GM10266 (cell line): ENCODE results near the gene SAPCD2.

Source experiments
- DNase-seq: peaks from one replicate; pipeline ENCODE4 v3.0.0; 2012; ENCODE audit errors: extremely low spot score
- CTCF ChIP-seq: IDR thresholded peaks from 2 replicates; pipeline ENCODE4 v1.5.1; 2012; ENCODE audit warnings: mild to moderate bottlenecking, low read depth; ENCODE audit not compliant: control insufficient read depth, insufficient read depth; ENCODE audit errors: missing control alignments

The SAPCD2 gene

GRCh38 chr9:137019891-137020683 is 50.3 kb downstream of the SAPCD2 start:
- no peak for TF ChIP-seq CTCF
- no peak for DNase-seq

- no peak for DNase-seq
- TF ChIP-seq CTCF: no peak
These were observed 51.4 kb downstream of the SAPCD2 start for GRCh38 chr9:137018761-137019559.

GRCh38 chr9:137017791-137018497 is 52.4 kb downstream of the SAPCD2 start:
- no peak for TF ChIP-seq CTCF
- no peak for DNase-seq

- no peak for TF ChIP-seq CTCF
These were observed 53.3 kb downstream of the SAPCD2 start for GRCh38 chr9:137017071-137017470.

GRCh38 chr9:137016436-137016835 is 53.9 kb downstream of the SAPCD2 start:
- TF ChIP-seq CTCF: no peak
- no peak for DNase-seq

More at GRCh38 chr9:137017071-137017470, 53.3 kb downstream of the SAPCD2 start:
- DNase-seq: no peak

- no peak for TF ChIP-seq CTCF
- no peak for DNase-seq
These were observed 54.4 kb downstream of the SAPCD2 start for GRCh38 chr9:137015976-137016375.
